Measurements from ENCODE around the gene PABPN1. TPM values are rescaled to one million over a fixed set of nuclear protein-coding genes. Genes with fewer than 3 reads are reported as not detected.

The PABPN1 gene
- polyA plus RNA-seq, 6 donors from 2014 or later: 114 to 160 (median 145) TPM

- Mint-ChIP-seq H3K9me3 (no peaks in the 10 kb centered on the region), H3K27ac (peak overlapping the region in 5 of 6 donors; percentile 8 to 49 (median 18)), H3K4me3 (peak overlapping the region in 1 of 8 donors; percentile 78), H3K36me3 (no peaks in the 10 kb centered on the region), H3K27me3 (no peaks in the 10 kb centered on the region), H3K4me1 (peaks cover 14 to 40% (median 23%) of the 10 kb centered on the region in 3 donors)
- no peak for ATAC-seq (ENCODE audit: low read depth in 2 of 2)
- no peak for DNase-seq
Observed at GRCh38 chr14:23296012-23296777, 25.1 kb upstream of the PABPN1 start.

DNA sequence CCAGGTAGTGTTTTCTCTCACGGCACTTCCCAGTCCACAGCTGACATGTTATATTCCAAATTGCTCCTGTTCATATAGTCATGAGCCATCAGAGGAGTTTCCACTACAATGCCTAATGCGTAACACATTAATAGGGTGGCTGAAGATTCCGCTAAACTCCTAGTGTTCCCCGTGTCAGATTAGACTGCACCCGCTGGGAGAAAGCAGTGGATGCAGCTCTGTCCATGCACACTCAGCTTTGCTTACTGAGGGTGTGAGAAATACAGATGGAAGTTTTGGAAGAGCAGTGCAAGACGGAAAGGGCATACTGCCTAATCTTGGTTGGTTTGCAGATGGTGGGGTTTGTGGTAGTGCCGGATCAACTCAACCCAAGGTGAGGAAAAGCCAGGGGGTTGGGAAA lies 24.2 kb upstream of the PABPN1 start:
- Mint-ChIP-seq H3K4me1 (peaks cover 16 to 40% (median 23%) of the 10 kb centered on the region in 3 donors), H3K27me3 (no peaks in the 10 kb centered on the region), H3K27ac (no peak overlapping the region), H3K4me3 (peak overlapping the region in 1 of 8 donors; percentile 74), H3K9me3 (no peaks in the 10 kb centered on the region), H3K36me3 (no peaks in the 10 kb centered on the region)
- DNase-seq (no peak), ATAC-seq (ENCODE audit: low read depth in 2 of 2) (no peak)

DNA sequence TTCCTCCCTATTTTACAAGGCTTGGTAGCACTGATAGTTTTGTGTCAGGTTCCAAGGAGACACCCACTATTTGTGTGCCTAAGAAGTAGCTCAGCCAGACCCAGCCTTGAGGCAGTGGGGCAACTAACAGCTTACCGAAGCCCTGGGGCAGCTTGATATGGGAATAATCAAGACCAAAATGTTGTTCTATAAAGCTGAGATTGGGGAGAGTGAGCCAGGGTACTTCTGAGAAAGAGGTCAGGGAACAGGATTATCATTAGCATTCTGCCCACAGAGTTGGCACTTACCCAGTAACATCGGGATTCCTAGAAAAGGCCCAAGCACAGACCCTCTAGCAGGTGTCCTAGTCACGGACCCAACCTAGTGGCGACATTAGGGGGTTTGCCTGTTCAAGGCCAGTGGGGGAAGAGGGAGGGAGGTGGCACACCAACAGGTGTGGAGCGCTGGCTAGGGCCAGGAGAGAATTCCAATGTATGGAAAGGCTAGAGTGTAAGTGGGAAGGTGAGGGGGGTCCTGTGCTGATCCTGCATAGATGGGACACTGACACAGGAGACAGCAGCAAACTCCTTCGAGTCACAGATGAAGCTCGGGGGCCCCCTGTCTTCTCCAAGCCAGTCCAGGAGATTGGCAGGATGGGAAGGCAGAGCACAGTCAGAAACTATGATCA lies 23.5 kb upstream of the PABPN1 start:
- ATAC-seq (ENCODE audit: low read depth in 2 of 2): no peak
- Mint-ChIP-seq H3K4me3 (peak overlapping the region in 2 of 8 donors; percentile 30 to 74), H3K36me3 (no peaks in the 10 kb centered on the region), H3K27me3 (no peaks in the 10 kb centered on the region), H3K9me3 (no peaks in the 10 kb centered on the region), H3K27ac (no peak overlapping the region), H3K4me1 (peaks cover 19 to 41% (median 27%) of the 10 kb centered on the region in 3 donors)
- no peak for DNase-seq

GRCh38 chr14:23299211-23299957 lies 21.9 kb upstream of the PABPN1 start:
- H3K27me3 Mint-ChIP-seq: no peaks in the 10 kb centered on the region
- no peaks in the 10 kb centered on the region for H3K36me3 Mint-ChIP-seq

GRCh38 chr14:23299986-23300686 lies 21.1 kb upstream of the PABPN1 start:
- Mint-ChIP-seq H3K4me3 (peak overlapping the region; percentile 91 to 97 (median 95)), H3K36me3 (no peaks in the 10 kb centered on the region), H3K27me3 (no peaks in the 10 kb centered on the region), H3K9me3 (no peaks in the 10 kb centered on the region), H3K27ac (peak overlapping the region; percentile 98 to 100 (median 98)), H3K4me1 (peaks cover 21 to 35% (median 29%) of the 10 kb centered on the region in 3 donors)
- ATAC-seq (ENCODE audit: low read depth in 2 of 2) (no peak), DNase-seq (no peak)

More at GRCh38 chr14:23299211-23299957, 21.9 kb upstream of the PABPN1 start:
- no peak for ATAC-seq (ENCODE audit: low read depth in 2 of 2)
- H3K4me3 Mint-ChIP-seq: peak overlapping the region in 6 of 8 donors; percentile 53 to 96 (median 92)
- H3K4me1 Mint-ChIP-seq: peaks cover 21 to 43% (median 34%) of the 10 kb centered on the region in 3 donors
- H3K9me3 Mint-ChIP-seq: no peaks in the 10 kb centered on the region
- DNase-seq: no peak
- peak overlapping the region; percentile 25 to 99 (median 98) for H3K27ac Mint-ChIP-seq

DNA sequence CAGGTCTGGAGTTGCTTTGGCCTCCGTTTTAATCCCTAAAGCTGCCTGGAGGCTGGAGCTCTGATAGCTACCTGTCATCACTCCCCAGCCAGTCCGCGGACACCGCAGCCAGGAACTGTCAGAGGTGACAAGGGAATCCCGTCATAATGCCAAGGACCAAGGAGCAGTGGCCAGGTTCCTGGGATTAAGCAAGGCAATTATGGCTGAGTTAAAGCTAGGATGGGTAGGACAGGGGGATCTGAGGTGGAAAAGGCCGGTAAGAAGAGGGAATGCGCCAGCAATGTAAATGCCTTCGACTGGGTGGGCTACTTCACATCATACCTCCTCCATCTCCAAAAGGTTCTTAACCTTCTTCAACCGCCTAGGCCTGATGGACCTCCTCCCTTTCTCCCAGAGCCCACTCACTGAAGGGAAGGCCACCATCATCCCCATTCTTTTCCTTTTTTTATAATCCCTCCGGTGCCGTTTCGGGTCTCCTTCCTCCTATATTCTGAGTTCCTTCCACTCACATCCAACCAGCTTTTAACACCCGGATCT lies 20.5 kb upstream of the PABPN1 start:
- no peaks in the 10 kb centered on the region for H3K9me3 Mint-ChIP-seq
- peaks cover 21 to 34% (median 29%) of the 10 kb centered on the region in 3 donors for H3K4me1 Mint-ChIP-seq
- H3K27me3 Mint-ChIP-seq: no peaks in the 10 kb centered on the region
- no peaks in the 10 kb centered on the region for H3K36me3 Mint-ChIP-seq
- peak overlapping the region; percentile 98 to 100 (median 98) for H3K27ac Mint-ChIP-seq
- peak overlapping the region; percentile 91 to 97 (median 95) for H3K4me3 Mint-ChIP-seq
- DNase-seq: peak; percentile 14
- ATAC-seq (ENCODE audit: low read depth in 2 of 2): no peak

DNA sequence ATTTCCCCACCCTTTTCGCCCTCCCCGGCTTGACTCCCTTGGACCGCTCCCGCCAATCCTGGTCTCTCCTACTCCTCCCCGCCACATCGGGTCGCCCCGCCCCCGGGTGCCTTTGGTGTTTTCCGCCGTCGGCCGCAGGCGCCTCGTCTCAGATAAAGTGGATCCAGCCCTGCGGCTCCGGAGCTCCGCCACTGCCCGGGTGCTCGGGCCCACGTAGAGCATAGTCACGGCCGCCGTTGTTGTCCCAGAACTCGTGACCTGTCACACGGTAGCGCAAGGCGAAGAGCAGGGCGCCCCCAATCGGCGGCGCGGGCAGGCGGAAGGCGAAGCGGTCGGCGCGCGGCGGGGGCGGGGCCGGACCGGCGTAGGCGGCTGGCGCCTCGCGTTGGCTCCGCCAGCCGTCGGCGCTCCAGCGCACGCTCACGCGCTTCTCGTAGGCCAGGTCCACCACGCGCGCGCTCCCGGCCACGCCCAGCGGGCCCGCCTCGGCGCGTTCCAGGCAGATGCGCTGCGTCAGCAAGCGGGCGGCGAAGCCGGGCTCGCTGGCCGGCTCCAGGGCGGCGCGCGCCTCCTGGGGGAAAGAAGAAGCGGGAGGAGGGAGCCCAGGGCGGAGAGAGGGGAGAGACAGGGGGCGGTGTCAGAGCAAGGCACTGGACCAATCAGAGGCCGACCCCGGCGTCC lies 19.8 kb upstream of the PABPN1 start:
- H3K4me3 Mint-ChIP-seq: peak overlapping the region; percentile 91 to 99 (median 95)
- H3K4me1 Mint-ChIP-seq: peaks cover 21 to 36% (median 34%) of the 10 kb centered on the region in 3 donors
- DNase-seq (peak; percentile 99), ATAC-seq (ENCODE audit: low read depth in 2 of 2) (peak; percentile 71 to 73)
- H3K9me3 Mint-ChIP-seq: no peaks in the 10 kb centered on the region
- peak overlapping the region; percentile 98 to 100 (median 98) for H3K27ac Mint-ChIP-seq
- no peaks in the 10 kb centered on the region for H3K36me3 Mint-ChIP-seq
- no peaks in the 10 kb centered on the region for H3K27me3 Mint-ChIP-seq

DNA sequence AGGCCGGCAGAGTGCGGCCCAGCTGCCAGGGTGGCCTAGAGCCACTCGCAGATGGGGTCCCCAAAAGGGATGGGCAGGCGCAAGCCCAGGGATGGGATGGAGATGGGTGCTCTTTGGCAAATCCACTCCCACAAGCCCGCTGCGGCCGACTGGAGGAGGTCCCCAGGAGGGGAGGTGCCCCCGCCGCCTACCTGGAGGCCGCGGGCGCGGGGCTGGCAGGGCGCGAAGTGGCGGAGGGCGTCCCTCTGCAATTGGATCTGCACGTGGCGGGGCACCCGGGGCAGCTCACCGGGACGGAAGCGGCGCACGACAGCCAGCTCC lies 19.3 kb upstream of the PABPN1 start:
- Mint-ChIP-seq H3K36me3 (no peaks in the 10 kb centered on the region), H3K4me1 (peaks cover 22 to 37% (median 36%) of the 10 kb centered on the region in 3 donors), H3K9me3 (no peaks in the 10 kb centered on the region), H3K27me3 (no peaks in the 10 kb centered on the region), H3K27ac (peak overlapping the region; percentile 92 to 99 (median 97)), H3K4me3 (peak overlapping the region; percentile 89 to 99 (median 94))
- ATAC-seq (ENCODE audit: low read depth in 2 of 2) (peak; percentile 11 to 12), DNase-seq (no peak)

DNA sequence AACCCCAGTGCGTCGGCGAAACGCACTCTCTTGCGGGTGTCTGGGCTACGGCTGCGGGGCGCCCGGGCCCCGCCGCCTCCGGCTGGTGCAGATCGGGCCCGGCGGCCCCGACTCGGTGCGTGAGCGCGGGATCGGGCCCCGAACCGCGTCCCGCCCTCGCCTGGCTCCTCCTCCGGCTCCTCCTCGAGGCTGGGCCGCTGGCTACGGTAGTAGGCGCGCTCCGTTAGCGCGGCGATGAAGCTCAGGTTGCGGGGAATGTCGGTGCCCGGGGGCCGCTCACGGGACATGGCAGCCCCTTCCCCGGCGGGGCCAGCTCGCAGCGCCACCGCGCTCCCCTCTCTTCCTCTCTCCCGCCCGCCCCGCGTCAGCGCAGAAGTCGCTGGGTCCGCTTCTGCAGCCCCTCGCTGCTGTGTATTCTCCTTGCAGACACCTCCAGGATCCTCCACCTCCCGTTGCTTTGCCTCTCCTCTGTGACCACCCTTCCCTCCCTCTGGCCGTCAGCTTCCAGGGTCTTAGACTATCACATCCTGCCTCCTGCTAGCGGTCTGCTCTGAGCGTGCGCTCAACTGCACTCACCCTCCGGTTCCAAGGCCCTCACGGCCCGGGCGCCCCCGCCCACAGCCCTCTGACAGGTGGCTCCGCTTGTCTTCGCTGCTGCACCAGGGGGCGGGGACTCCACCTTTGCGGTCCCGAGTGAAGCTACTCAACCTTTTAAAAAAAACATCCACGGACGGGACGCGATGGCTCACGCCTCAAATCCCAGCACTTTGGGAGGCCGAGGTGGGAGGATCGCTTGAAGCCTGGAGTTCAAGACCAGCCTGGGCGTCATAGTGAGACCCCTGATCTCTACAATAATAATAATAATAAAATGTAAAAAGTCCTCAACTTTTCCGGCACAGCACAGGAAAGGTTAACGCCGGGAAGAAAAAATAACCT lies 18.7 kb upstream of the PABPN1 start, which contains the start of gene PPP1R3E:
PPP1R3E (minus strand) TSS at position 570 of the 936 bp plus-strand sequence; CDS start at position 287, 283 bp downstream.
- Mint-ChIP-seq H3K4me3 (peak within 1 kb of the TSS; percentile 94 to 99 (median 96)), H3K27ac (peak within 1 kb of the TSS; percentile 98 to 100 (median 100)), H3K36me3 (no peaks in the 10 kb centered on the region), H3K4me1 (peaks cover 28 to 44% (median 42%) of the 10 kb centered on the region in 3 donors), H3K27me3 (peaks cover 0 to 4% (median 0%) of the 10 kb centered on the region in 3 donors), H3K9me3 (no peaks in the 10 kb centered on the region)
- ATAC-seq (ENCODE audit: low read depth in 2 of 2) (peak; percentile 43 to 47), DNase-seq (peak; percentile 86)

DNA sequence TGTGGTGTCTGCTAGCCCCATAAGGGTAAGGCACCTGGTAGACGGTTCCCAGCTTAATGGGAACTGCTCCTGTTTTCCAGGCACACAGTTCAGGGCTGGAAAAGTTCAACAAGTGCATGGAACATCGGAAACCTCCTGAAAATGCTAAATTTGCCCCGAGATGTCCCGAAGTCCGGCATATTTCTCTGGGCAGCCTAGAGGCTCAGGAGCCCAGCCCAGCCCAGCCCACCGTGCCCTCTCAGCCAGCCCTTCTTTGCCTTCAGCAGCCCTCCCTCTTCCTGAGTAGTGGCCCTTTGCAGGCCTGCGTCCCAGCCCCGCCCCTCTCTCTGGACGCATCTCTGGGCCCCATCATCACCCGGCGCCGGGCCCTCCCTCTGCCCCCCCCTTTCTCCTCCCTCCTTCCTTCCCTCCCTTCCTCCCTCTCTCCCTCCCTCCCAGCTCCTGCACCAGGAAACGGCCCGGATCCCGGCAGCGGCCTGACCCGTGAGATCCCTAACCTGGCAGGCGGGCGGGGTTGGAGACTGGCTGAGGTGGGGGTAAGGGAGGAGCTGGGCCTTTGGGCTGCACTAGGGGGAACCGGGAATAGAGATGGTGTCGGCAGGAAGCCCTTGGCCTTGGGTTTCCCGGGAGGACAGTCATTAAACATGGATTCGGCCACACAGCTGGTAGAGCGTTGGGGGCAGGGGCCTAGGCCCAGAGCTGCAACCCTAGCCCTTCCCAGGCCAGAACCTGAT lies 14.7 kb upstream of the PABPN1 start, which contains the start of gene BCL2L2:
BCL2L2 (plus strand) TSS at position 422 of the 734 bp plus-strand sequence. CDS start 935 bp downstream, outside the sequence.
- peaks cover 28 to 29% (median 28%) of the 10 kb centered on the region in 3 donors for H3K4me1 Mint-ChIP-seq
- peak within 1 kb of the TSS; percentile 58 to 85 (median 76) for H3K4me3 Mint-ChIP-seq
- ATAC-seq (ENCODE audit: low read depth in 2 of 2) (no peak), DNase-seq (no peak)
- H3K36me3 Mint-ChIP-seq: no peaks in the 10 kb centered on the region
- no peaks in the 10 kb centered on the region for H3K9me3 Mint-ChIP-seq
- peaks cover 0 to 4% (median 0%) of the 10 kb centered on the region in 3 donors for H3K27me3 Mint-ChIP-seq
- H3K27ac Mint-ChIP-seq: peak within 1 kb of the TSS; percentile 24 to 93 (median 55)

GRCh38 chr14:23307146-23307530 lies 14.1 kb upstream of the PABPN1 start:
- peaks cover 28 to 29% (median 28%) of the 10 kb centered on the region in 3 donors for H3K4me1 Mint-ChIP-seq
- ATAC-seq (ENCODE audit: low read depth in 2 of 2) (no peak), DNase-seq (no peak)
- H3K27me3 Mint-ChIP-seq: peaks cover 0 to 4% (median 0%) of the 10 kb centered on the region in 3 donors
- H3K4me3 Mint-ChIP-seq: peak overlapping the region; percentile 58 to 79 (median 74)
- no peaks in the 10 kb centered on the region for H3K9me3 Mint-ChIP-seq
- no peaks in the 10 kb centered on the region for H3K36me3 Mint-ChIP-seq
- H3K27ac Mint-ChIP-seq: peak overlapping the region in 4 of 6 donors; percentile 54 to 93 (median 66)

Data from naive B cell (primary cell).